Raji (cell line): ENCODE data around the gene HELQ.

Source experiments
- POLR2A ChIP-seq: IDR thresholded peaks from 2 replicates; pipeline ENCODE4 v1.6.1; 2011; ENCODE audit warnings: low read depth, low read length, control low read depth; ENCODE audit not compliant: insufficient read depth

HELQ gene

GRCh38 chr4:83389756-83390505 lies 65.7 kb downstream of the HELQ start:
- no peak for TF ChIP-seq POLR2A

DNA sequence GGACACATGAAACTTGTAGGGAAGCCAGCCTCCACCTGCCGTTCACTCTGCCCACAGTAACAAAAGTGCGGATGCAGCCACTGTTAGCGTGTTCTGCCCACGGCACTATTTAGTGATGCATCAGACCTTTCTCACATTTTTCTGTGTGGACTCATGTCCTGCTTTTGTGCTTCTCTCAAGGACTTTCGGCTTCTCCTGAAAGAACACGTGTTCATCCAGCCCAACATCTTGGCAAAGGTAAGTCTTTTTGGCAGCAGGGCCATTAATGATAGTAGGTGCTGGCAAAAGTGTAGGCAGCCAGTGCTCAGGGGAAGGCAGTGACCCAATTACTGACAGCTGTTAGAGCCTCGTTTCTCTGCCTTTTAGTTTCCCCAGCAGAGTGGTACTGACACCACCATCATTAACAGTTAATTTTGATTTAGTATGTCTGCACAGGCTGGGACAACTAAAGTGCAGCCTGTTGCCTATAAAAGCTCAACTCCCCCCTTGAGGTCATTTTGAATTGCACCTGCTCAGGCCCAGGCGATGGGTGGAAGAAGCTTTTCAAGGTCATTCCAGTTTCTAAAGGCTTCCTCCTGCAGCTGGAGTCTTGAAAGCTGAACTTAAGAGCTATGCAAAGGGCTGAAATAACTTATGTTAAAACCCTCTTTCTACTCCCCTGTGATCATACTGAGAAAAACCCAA lies 66.4 kb downstream of the HELQ start:
- TF ChIP-seq POLR2A = no peak

DNA sequence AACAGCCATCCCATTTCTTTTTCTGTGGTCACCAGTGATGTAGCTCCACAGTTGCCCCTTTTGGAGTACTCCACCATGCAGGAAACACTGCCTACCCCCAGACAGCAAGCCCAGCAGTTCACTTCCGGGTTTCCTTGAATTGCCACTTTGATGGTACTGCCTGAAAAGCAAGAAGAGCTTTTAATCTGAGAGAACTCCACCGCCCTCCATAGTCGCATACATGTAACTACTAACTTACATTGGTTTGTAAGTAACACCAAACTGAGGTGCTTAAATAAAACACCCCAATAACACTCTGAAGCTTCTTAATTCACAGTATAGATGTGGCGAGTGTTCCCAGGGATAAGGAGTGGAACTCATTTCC lies 67.3 kb downstream of the HELQ start:
- TF ChIP-seq POLR2A = no peak

- TF ChIP-seq POLR2A = no peak
These were observed 67.9 kb downstream of the HELQ start for GRCh38 chr4:83387476-83388312.

DNA sequence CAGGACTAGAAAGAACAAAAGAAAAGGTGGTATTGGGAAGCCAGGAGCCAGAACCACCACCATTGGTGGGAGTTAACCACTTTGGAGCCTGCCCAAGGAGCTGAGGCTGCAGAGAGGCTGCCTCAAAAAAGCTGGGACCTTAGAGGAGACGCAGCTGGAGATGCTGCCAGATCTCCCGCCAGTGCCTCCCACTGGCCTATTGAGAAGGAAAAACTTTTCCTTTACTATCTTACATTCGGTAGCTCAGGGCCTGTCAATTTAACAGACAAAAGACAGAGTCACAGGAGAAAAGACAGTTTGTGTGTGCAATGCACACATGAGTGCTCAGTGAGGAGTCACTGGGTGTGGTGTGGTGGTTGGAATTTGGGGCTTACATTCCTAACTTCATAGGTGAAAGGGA lies 68.6 kb downstream of the HELQ start:
- no peak for TF ChIP-seq POLR2A

- TF ChIP-seq POLR2A = no peak
These were observed 72.8 kb downstream of the HELQ start for GRCh38 chr4:83382850-83383249.

DNA sequence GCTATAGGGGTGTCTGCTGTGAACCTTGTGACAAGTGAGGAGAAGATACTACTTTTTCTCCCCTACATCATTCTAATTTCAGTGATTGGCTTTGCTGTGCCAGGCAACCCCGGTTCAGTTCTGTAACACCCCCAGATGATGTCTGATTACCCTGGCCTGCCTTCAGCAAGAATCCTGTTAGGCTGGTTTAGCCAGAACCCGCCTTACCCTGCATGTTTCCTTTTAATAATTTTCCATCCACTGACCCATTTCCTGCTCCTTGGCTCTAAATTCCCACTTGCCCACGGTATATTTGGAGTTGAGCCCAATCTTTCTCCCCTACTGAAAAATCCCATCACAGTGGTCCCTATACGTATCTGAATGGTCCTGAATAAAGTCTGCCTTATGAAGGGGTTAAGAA lies 74.5 kb downstream of the HELQ start:
- no peak for TF ChIP-seq POLR2A

- no peak for TF ChIP-seq POLR2A
These were observed 77.2 kb downstream of the HELQ start for GRCh38 chr4:83378419-83378818.

DNA sequence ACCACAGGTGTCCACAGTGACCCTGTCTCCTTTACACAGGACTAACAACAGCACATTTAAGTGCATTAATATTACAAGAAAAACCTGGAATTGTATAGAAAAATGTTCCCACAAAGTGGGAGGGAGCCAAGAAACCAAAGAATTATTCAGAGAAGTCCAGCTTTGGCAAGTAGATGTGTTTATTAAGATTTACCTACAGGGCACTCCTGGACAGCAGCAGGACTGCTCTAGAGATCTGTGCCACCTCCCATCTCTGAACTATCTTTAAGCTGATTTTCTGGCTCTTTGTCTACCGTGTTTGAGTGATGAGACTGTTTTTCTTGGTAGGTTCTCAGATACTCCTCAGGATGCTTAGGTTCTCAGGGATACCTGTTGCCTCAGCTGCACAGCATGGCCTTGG lies 82.7 kb downstream of the HELQ start:
- no peak for TF ChIP-seq POLR2A

GRCh38 chr4:83371936-83372335 lies 83.7 kb downstream of the HELQ start:
- TF ChIP-seq POLR2A = no peak

- TF ChIP-seq POLR2A = no peak
These were observed 84.4 kb downstream of the HELQ start for GRCh38 chr4:83371235-83371634.

DNA sequence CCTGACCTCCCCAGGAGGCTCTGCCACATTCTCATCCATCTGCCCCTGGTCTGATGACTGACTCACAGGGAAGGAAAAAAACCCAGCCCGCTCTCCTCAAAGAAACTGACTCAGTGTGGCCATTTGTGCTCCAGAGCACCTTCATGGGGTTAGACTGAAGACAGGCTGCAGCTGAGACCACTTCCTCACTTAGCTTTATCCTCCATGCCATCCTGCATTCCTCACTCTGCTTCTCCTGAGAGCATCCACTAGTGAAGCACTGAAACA lies 85.0 kb downstream of the HELQ start:
- no peak for TF ChIP-seq POLR2A

GRCh38 chr4:83369831-83370639 lies 85.6 kb downstream of the HELQ start:
- no peak for TF ChIP-seq POLR2A

GRCh38 chr4:83364312-83364711 lies 91.3 kb downstream of the HELQ start:
- no peak for TF ChIP-seq POLR2A
